NCI-H146 treated with DMSO at 0.1 percent for 48 hours (cell line): ENCODE measurements around the gene ACER3.
A peak's percentile ranks its signal among the peaks of the same experiment; 100 is the strongest.
"Not testable (repeated sequence)": the region's sequence is repeated elsewhere in the genome, so short reads cannot be mapped to it uniquely, and the experiment has no call there.

Experiments used
- DNase-seq: peaks from one replicate; lab custom pipeline; 2025; ENCODE audit not compliant: unreplicated experiment; lab: John Stamatoyannopoulos, UW

The ACER3 gene

DNA sequence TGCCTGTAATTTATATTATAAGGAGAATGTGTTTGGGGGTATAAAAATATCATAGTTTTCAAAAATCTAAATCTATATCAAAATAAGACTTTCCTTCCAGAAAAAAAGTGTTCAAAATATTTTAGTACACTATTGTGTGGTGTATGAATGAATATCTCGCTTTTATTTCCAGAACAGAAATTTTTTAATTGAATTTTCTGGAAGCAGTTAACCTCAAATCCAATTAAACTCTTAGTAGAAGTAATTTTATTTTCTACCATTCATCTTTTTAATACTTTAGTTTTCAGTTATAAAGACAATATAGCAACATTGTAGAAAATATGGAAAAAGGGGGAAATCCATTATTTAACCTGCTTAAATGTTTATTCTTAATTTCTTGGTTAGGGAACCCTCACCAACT is 58.7 kb downstream of the ACER3 start:
- DNase-seq: no peak

DNA sequence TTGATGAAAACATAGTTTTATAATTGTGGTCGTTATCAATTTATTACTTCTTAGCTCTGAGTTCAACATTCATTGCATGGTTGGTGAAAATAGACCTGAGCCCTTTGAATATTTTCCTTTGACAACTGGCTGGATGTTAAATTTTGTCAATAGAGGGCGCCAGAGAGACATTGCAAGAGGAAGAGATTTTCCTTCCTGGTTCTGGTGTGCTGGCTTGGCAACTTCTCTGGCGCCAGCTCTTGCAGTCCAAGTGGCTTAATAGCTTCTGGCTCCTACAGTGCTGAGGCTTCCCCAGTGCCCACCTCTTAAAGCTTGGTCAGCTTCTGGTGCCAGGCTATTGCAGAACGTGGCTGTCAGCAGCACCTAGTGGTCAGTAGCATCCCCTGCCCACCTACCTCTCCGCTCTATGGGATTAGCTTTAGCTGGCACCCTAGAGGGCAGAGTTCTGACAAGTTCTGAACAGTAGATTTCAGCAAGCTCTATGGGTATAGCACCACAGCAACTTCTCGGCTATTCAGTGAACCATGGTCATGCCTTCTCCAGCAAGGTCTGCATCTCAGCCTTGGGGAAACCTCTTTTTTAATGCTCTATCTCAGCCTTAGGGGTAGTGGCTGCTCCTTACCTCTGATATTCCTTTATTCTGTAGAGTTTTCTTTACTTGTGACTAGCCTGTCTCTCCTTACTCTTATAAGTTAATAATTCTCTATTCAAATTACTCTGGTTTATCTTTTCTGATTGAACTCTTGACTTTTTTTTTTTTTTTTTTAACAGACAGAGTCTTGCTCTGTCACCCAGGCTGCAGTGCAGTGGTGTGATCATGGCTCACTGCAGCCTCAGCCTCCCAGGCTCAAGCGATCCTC is 59.4 kb downstream of the ACER3 start:
- peak; percentile 78 for DNase-seq

- no peak for DNase-seq
Measured at GRCh38 chr11:76927160-76927559, 66.4 kb downstream of the ACER3 start.

GRCh38 chr11:76935042-76935441 is 74.3 kb downstream of the ACER3 start:
- no peak for DNase-seq

- DNase-seq: peak; percentile 10
Measured at GRCh38 chr11:76939219-76939631, 78.5 kb downstream of the ACER3 start.

DNA sequence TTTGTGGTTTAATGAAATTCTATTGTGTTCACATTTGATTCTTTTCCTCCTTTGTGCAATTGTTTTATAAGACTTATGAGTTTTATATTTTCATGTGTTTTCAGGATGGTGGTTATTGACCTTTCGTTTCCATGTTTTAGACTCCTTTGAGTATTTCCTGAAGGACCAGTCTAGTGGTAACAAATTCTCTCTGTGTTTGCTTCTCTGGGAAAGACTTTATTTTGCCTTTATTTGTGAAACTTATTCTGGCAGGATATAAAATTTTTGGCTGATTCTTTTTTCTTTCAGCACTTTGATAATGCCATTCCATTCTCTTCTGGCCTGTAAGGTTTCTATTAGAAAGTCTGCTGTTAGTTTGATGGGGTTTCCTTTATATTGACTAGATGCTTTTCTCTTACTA is 83.5 kb downstream of the ACER3 start:
- DNase-seq: no peak

DNA sequence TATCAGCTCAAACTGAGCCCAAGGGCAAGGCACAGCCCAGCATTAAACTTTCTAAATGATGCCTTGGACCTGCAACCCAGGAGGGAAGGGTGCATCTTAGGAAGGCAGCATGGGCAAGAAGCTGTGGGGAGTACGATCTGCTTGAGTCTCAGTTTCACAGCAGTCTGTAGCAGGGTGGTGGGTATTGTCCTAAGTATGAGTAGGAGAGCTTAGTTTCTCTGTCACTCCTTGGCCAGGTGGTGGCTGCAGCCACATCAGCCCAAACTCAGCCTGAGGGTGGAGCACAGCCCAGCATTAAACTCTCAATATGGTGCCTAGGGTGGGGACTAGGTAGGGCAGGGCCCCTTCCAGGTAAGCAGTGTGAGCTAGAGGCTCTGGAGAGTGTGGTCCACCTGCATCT is 85.5 kb downstream of the ACER3 start:
- DNase-seq: no peak

- DNase-seq: no peak
Measured at GRCh38 chr11:76947190-76947589, 86.5 kb downstream of the ACER3 start.

- DNase-seq: no peak
Measured at GRCh38 chr11:76947800-76948199, 87.1 kb downstream of the ACER3 start.

GRCh38 chr11:76955459-76956114 is 94.9 kb downstream of the ACER3 start:
- no peak for DNase-seq

- DNase-seq: no peak
Measured at GRCh38 chr11:76962583-76963416, 102.1 kb downstream of the ACER3 start.

DNA sequence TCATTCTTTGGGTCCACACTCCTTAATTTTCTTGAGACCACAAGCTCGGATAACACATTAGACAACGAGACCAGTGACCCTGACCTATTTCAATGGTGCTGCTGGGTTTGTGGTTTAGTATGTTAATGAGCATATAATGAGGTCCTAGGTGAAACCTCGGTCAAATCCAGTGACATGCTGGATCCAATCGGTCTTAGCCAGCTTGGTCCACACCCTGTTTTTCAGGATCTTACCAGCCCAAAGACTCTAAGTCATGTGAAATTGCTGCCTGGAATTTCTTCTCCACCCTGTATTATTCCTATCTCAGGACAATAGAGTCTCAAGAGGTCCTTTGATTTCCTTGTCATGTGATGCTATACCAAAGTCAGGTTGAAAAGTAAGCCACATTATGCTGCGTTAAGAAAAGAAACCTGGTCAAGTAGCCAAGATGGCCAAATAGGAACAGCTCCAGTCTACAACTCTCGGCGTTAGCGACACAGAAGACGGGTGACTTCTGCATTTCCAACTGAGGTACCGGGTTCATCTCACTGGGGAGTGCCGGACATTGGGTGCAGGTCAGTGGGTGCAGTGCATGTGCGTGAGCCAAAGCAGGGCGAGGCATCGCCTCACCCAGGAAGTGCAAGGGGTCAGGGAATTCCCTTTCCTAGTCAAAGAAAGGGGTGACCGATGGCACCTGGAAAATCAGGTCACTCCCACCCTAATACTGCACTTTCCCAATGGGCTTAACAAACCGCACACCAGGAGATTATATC is 102.9 kb downstream of the ACER3 start:
- DNase-seq: not testable (repeated sequence)

- DNase-seq: no peak
Measured at GRCh38 chr11:76972051-76972450, 111.3 kb downstream of the ACER3 start.

GRCh38 chr11:76974179-76974891 is 113.6 kb downstream of the ACER3 start:
- DNase-seq: no peak

DNA sequence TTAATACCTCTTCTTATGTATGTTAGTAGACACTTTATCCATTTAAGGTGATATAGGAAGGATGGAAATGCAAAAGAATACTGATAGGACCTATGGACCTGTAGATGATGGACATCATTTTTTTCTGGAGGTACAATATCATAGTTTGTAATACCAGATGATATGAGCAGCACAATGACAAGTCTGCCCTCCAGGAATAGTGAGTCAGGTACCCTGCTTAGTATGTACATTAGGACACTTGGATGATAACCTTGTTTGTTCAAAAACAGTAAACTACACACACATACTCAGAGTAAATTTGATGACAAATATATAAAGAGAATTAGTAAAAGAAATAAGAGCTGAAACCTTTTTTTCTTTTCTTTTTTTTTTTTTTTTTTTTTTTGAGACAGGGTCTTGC is 114.8 kb downstream of the ACER3 start:
- no peak for DNase-seq

DNA sequence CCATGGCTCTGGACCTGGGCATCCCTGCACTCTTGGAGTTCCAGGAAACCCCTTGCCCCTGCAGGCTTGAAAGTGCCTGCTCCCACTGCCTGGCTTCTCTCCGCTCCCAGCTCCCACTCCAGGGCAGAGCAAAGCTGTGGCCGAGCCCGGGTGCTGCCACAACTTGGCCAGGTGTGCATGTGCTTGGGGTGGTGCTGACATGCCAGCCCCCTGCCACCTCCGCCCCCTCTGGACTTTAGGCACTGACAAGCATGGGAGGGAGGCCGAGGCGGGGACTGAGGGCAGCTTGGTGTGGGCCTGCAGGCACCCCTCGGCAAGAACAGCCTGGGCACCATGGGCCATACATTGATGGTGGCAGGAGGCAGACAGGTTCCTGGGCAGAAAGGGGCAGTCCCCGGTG is 117.1 kb downstream of the ACER3 start:
- DNase-seq: no peak

- DNase-seq: no peak
Measured at GRCh38 chr11:76978239-76978638, 117.5 kb downstream of the ACER3 start.

DNA sequence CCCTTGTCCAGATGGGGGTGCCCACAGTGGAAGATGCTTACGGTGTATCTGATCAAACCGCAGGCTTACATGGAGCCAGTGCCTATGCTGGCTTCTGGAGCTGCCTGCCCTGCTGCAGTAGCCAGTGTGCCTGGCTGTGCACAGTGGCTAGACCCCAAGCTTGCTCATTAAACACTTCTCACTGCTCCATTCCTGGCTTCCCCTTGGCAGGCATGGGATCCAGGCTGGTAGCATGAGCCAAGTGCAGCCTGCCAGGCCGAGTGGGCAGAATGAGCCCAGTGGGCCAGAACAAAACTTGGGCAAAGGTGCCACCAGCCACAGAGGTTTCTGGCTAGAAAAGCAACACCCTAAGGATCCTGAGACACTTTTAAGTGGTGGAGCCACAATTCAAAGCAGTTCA is 118.1 kb downstream of the ACER3 start:
- no peak for DNase-seq

- no peak for DNase-seq
Measured at GRCh38 chr11:76980196-76980595, 119.5 kb downstream of the ACER3 start.

DNA sequence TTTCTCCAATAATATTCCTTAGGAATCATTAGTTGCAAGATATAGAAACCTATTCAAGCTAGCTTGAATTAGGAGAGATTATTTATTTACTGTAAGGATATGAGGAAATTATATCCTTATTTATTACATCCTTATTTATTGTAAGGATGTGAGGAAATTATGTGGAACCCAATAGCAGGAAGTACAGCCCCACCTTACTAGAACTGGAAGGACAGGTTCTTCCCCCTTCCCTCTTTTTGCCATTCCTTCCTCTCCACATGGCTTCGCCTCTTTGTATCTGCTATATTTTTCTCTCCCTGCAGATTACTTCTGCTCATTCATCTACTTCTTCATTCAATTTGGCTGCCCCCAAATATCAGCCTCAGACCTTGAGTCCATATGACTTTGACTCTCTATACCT is 124.0 kb downstream of the ACER3 start:
- no peak for DNase-seq
